ENCODE measurements around the gene CEP19.

DNA sequence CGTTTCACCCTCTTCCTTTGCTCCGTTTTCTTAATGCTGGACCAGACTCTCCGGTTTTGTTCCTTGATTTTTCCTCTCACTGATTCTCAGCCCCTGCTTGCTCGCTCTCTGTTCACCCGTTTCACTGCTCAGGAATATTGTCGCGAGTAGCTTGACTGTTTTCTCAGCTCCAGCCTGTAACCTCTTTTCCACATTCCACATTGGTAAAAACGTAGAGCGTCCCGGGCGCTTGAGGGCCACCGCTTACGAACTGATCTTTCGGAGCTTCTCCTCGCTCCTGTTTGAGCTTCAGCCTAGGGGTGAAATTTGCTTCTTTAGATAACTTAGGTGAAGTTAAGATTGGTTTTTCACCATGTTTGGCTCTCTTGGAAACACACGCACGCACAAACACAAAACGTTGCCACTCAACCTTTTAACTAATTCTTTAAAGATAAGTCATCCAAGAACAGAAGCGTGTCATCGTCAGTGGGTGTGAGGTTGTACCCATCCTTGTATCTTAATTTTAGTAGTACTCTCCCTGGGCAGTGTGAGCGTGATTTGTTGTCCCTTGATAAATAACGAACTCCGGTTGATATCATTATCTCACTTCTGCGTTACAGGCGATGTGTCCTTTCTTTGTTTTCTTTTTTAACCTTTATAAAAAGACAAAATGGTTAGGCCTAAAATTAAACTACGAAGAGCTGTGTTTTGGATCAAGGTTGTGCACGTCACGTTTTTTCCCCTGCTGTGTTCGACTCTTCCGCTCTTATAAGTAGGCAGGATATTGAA, 28.6 kb upstream of the CEP19 start:
- TF ChIP-seq CTCF (IDR thresholded peaks at IDR 0.05) (no peak), POLR2A (IDR thresholded peaks at IDR 0.05) (no peak)
